Kidney (tissue), 14 donors: Measurements from ENCODE around the gene NRAP. TPM values are rescaled to one million over a fixed set of nuclear protein-coding genes. Genes with fewer than 3 reads are reported as not detected.

Experiments used
- DNase-seq, 5 donors: peaks; one replicate each; pipeline ENCODE4 v3.0.0-alpha.2; 2013 to 2020
- FAIRE-seq: peaks from 2 replicates; lab custom pipeline; 2012; peaks lifted over from hg19 to GRCh38; lab: Jason Lieb, UNC
- H3K27ac ChIP-seq, 2 donors: one replicate each; pipeline ENCODE4 v1.7.0; 2013; ENCODE audit warnings: low read depth in 2 of 2, low read length in 2 of 2, inconsistent platforms in 1 of 2
- H3K27me3 ChIP-seq: one replicate; pipeline ENCODE4 v1.7.1; 2013; ENCODE audit warnings: low read length, inconsistent platforms; ENCODE audit not compliant: control insufficient read depth, insufficient read depth
- H3K36me3 ChIP-seq, 3 donors: one replicate each; pipeline versions ENCODE4 v1.7.0 to v1.7.1; 2013; ENCODE audit warnings: low read length in 3 of 3, control low read depth in 1 of 3, inconsistent platforms in 1 of 3; ENCODE audit not compliant: insufficient read depth in 3 of 3, control insufficient read depth in 2 of 3
- H3K4me1 ChIP-seq, 3 donors: one replicate each; pipeline versions ENCODE4 v1.7.0 to v1.7.1; 2013; ENCODE audit warnings: low read length in 3 of 3, inconsistent platforms in 1 of 3, low read depth in 1 of 3; ENCODE audit not compliant: control insufficient read depth in 2 of 3, insufficient read depth in 2 of 3
- H3K4me3 ChIP-seq, 3 donors: one replicate each; pipeline versions ENCODE4 v1.7.0 to v1.8.1; 2013; ENCODE audit warnings: low read length in 3 of 3, control low read depth in 1 of 3, inconsistent platforms in 1 of 3
- H3K9ac ChIP-seq, 3 donors: one replicate each; pipeline versions ENCODE4 v1.7.0 to v1.7.1; 2013; ENCODE audit warnings: low read length in 3 of 3, control low read depth in 1 of 3, inconsistent platforms in 1 of 3
- H3K9me3 ChIP-seq, 3 donors: one replicate each; pipeline versions ENCODE4 v1.7.0 to v1.7.1; 2013; ENCODE audit warnings: low read length in 3 of 3, control low read depth in 1 of 3, inconsistent platforms in 1 of 3; ENCODE audit not compliant: control insufficient read depth in 2 of 3, insufficient read depth in 1 of 3
- intact Hi-C: fragments of 100-400 bp; cut with DNase I; formaldehyde crosslinking; loops from one replicate; pipeline ENCODE4 v1.11.1; 2022
- polyA plus RNA-seq: library from polyadenylated mRNA; stranded (reverse); fragments of 350-450 nt; fragmentation: Illumina TruSeq; extraction: RNeasy Lipid Tissue Mini Kit (QIAGEN cat#74804); gene quantifications from one replicate; pipeline ENCODE4 v1.2.3, GENCODE V29; 2014; ENCODE audit warnings: low read depth, low replicate concordance; ENCODE audit not compliant: insufficient read depth
- total RNA-seq: library from RNA; stranded (reverse); fragmentation: NEBNext Ultra II Directional; extraction: Animal tissue kit (Norgen Biotek cat#: 25700); gene quantifications from one replicate; pipeline ENCODE4 v1.2.1, GENCODE V29; 2021
- TF ChIP-seq, protein P1 (sequence below): IDR thresholded peaks from 3 replicates; pipeline ENCODE4 v1.5.1; 2012; ENCODE audit warnings: mild to moderate bottlenecking, moderate library complexity, borderline replicate concordance; ENCODE audit not compliant: insufficient read depth; ENCODE audit errors: extremely low read depth
- donor health status: control.
- donor health status: control.
- donor health status: control.
- donor health status: control.
- donor health status: control.
- donor health status: DM: yes; HTN: yes; CAD: no.
- donor health status: Normal renal cell carcinoma (clear cell type).

Gene NRAP
- total and polyA plus RNA-seq, 2 donors from 2014 or later: not detected

- Histone ChIP-seq H3K27me3 (no peaks in the 10 kb centered on the region), H3K9ac (no peak overlapping the region), H3K4me1 (peaks cover 0 to 9% (median 7%) of the 10 kb centered on the region in 3 donors), H3K36me3 (peaks cover 0 to 11% (median 0%) of the 10 kb centered on the region in 3 donors), H3K9me3 (no peaks in the 10 kb centered on the region), H3K4me3 (no peak overlapping the region), H3K27ac (no peak overlapping the region)
- DNase-seq: peak in 3 of 5 donors; percentile 59 to 77 (median 72)
- FAIRE-seq: peak; percentile 85
- TF ChIP-seq, protein P1, sequence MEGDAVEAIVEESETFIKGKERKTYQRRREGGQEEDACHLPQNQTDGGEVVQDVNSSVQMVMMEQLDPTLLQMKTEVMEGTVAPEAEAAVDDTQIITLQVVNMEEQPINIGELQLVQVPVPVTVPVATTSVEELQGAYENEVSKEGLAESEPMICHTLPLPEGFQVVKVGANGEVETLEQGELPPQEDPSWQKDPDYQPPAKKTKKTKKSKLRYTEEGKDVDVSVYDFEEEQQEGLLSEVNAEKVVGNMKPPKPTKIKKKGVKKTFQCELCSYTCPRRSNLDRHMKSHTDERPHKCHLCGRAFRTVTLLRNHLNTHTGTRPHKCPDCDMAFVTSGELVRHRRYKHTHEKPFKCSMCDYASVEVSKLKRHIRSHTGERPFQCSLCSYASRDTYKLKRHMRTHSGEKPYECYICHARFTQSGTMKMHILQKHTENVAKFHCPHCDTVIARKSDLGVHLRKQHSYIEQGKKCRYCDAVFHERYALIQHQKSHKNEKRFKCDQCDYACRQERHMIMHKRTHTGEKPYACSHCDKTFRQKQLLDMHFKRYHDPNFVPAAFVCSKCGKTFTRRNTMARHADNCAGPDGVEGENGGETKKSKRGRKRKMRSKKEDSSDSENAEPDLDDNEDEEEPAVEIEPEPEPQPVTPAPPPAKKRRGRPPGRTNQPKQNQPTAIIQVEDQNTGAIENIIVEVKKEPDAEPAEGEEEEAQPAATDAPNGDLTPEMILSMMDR: peak; percentile 60
- intact Hi-C loops: no loop called here
Measured at GRCh38 chr10:113704637-113705343, 40.9 kb upstream of the NRAP start.

DNA sequence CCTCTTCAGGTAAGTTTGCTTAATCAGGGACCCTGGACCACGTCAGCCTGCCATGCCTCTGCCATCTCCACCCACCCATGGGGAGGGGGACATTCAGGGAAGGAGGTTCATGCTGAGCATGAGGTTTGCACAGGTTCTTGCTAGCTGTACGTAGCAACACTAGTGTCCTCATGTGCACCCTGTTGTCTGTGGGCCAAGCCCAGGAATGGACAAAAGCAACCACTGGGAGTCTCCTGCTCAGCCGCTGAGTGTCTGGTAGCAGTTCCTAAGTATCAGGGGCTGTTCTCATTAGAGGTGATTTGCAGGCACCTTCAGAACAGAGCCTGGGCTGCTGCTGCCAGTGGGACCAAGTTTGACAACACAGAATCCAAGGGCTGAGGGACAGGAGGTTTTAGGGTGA lies 33.8 kb upstream of the NRAP start:
- Histone ChIP-seq H3K9ac (no peak overlapping the region), H3K4me1 (no peaks in the 10 kb centered on the region), H3K27me3 (no peaks in the 10 kb centered on the region), H3K4me3 (no peak overlapping the region), H3K9me3 (peaks cover 0 to 13% (median 3%) of the 10 kb centered on the region in 3 donors), H3K36me3 (peaks cover 0 to 16% (median 11%) of the 10 kb centered on the region in 3 donors), H3K27ac (no peak overlapping the region)
- FAIRE-seq (no peak), DNase-seq (no peak)
- TF ChIP-seq, protein P1: no peak
- intact Hi-C loops: no loop called here

- Histone ChIP-seq H3K9me3 (peaks cover 0 to 14% (median 3%) of the 10 kb centered on the region in 3 donors), H3K9ac (no peak overlapping the region), H3K27ac (no peak overlapping the region), H3K27me3 (no peaks in the 10 kb centered on the region), H3K4me3 (no peak overlapping the region), H3K36me3 (peaks cover 0 to 20% (median 17%) of the 10 kb centered on the region in 3 donors), H3K4me1 (no peaks in the 10 kb centered on the region)
- FAIRE-seq (no peak), DNase-seq (no peak)
- intact Hi-C loops: no loop called here
- TF ChIP-seq, protein P1: no peak
Measured at GRCh38 chr10:113695691-113696090, 31.9 kb upstream of the NRAP start.
